ENCODE measurements around the gene CFAP69. TPM values are rescaled to one million over a fixed set of nuclear protein-coding genes. Genes with fewer than 3 reads are reported as not detected.
A peak's percentile ranks its signal among the peaks of the same experiment; 100 is the strongest.
"Not testable (repeated sequence)": the region's sequence is repeated elsewhere in the genome, so short reads cannot be mapped to it uniquely, and the experiment has no call there.

The CFAP69 gene
- total RNA-seq, 2 donors from 2014 or later: 0.60 to 1.6 TPM

DNA sequence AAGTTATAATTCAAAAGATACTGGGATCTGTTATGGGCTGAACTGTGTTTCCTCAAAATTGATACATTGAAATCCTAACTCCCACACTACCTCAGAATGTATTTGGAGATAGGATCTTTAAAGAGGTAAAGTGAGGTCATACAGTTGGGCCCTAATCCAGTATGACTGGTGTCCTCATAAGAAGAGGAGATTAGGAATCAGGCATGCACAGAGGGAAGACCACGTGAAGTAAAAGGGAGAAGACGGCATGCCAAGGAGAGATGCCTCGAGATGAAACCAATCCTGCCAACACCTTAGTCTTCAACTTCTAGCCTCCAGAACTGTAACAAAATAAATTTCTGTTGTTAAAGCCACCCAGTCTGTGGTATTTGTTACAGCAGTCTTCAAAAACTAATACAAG, 5.9 kb upstream of the CFAP69 start:
- peaks cover 11% of the 10 kb centered on the region for H3K27me3 Mint-ChIP-seq
- H3K36me3 Mint-ChIP-seq (ENCODE audit: low read depth): no peaks in the 10 kb centered on the region
- DNase-seq (no peak), ATAC-seq (no peak)
- no peak overlapping the region for H3K27ac Mint-ChIP-seq
- H3K9me3 ChIP-seq (ENCODE audit: control insufficient read depth, low read length, poor library complexity, severe bottlenecking): no peaks in the 10 kb centered on the region
- peaks cover 9% of the 10 kb centered on the region for H3K4me1 Mint-ChIP-seq
- no peak overlapping the region for H3K4me3 Mint-ChIP-seq

DNA sequence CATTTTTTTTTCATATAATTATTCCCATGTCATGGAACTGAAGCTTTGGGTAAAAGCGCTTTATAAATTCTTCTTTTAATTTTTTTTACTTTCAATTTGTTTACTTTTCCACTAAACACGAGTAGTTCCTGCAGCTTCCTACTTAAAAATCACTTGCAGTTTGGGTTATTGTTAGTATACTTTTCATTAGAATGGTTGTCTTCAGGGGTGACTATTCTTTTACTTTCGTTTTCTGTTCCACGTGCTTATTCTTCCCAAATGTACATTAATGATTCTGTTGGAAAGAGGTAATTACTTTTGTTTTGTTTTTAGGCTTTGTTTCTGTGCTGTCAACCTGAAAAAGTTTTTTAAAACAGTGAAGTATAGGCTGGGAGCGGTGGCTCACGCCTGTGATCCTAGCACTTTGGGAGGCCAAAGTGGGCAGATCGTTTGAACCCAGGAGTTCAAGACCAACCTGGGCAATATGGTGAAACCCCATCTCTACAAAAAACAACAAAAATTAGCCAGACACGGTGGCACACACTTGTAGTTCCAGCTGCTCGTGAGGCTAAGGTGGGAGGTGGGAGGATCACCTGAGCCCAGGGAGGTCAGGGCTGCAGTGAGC, 5.2 kb upstream of the CFAP69 start:
- Mint-ChIP-seq H3K36me3 (ENCODE audit: low read depth) (no peaks in the 10 kb centered on the region), H3K27ac (no peak overlapping the region), H3K4me1 (peaks cover 13% of the 10 kb centered on the region), H3K27me3 (peaks cover 15% of the 10 kb centered on the region), H3K4me3 (no peak overlapping the region)
- DNase-seq (no peak), ATAC-seq (no peak)
- no peaks in the 10 kb centered on the region for H3K9me3 ChIP-seq (ENCODE audit: control insufficient read depth, low read length, poor library complexity, severe bottlenecking)

DNA sequence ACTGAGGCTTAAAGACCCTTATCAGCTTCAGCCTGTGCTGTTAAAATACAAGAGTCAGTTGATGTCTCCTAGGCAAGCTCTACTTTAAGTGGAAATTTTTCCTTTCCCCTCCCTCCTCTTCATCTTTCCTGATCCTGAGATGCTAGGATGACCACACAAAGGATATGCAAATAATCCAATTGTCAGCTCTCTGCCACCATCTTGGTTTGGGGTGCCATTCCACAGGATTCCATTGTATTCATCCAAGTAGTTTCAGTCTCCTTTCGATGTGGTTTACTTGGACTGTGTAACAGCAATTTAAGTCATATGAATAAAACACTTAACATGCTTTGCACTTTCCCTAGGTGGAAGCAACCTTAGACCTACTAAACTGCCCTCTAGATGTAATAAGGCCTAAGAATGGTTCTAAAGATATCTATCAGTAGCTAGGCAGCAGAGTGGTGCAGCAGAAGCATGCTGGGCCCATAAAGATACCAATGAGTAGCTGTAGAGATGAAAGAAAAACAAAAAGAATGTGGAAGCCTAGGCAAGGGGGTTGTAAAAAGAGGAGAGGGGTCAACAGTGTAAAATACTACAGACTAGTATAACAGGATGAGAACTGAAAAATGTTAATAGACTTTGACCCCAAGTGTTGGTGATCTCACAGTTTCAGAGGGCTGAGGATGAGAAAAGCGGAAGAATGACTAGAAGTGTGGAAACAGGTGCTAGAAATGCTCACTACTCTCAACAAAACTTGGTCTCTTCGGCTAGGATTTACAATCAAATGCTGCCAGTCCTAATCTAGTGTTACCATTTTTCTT, 2.4 kb upstream of the CFAP69 start:
- Mint-ChIP-seq H3K4me3 (no peak overlapping the region), H3K4me1 (peaks cover 26% of the 10 kb centered on the region), H3K27me3 (peaks cover 35% of the 10 kb centered on the region), H3K27ac (no peak overlapping the region), H3K36me3 (ENCODE audit: low read depth) (no peaks in the 10 kb centered on the region)
- ATAC-seq (no peak), DNase-seq (no peak)
- no peaks in the 10 kb centered on the region for H3K9me3 ChIP-seq (ENCODE audit: control insufficient read depth, low read length, poor library complexity, severe bottlenecking)

DNA sequence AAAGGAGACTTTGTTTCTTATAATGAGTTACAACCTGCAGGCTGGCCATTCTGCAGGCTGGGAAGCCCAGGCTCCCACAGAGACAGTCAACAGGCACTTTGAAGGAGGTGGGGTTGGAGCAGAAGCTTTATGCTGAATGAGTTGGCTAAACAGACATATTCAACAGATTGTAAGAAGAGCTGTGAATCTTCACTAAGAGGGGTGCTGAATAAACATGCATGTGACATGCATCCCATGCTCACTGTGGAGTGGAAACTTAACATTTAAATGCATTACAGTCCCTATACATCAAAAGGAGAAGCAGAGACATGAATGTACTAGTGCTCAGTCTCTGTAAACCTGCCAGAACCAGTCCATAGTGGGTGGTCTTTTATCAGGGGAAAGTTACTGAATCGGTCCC, 1.4 kb upstream of the CFAP69 start:
- Mint-ChIP-seq H3K4me1 (peaks cover 26% of the 10 kb centered on the region), H3K27ac (no peak overlapping the region), H3K36me3 (ENCODE audit: low read depth) (no peaks in the 10 kb centered on the region), H3K4me3 (peak overlapping the region; percentile 68), H3K27me3 (peaks cover 35% of the 10 kb centered on the region)
- DNase-seq: no peak
- H3K9me3 ChIP-seq (ENCODE audit: control insufficient read depth, low read length, poor library complexity, severe bottlenecking): no peaks in the 10 kb centered on the region
- no peak for ATAC-seq

DNA sequence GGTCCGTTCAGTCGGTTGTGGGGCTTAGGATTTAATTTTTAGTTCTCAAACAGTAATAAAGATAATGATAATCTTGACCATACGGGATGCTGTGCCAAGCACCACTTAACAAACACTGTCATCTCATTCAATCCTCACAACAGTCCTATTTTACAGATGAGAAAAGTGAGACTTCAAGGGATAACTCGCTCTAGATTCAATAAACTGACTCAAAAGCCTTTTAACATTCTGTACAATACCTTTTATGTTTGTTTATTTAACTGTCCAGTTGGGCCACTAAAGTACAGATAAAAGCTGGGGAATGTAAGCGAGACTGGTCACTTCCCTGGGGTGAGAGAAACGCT, 437 bp upstream of the CFAP69 start:
- H3K27me3 Mint-ChIP-seq: peaks cover 37% of the 10 kb centered on the region
- peaks cover 26% of the 10 kb centered on the region for H3K4me1 Mint-ChIP-seq
- H3K36me3 Mint-ChIP-seq (ENCODE audit: low read depth): no peaks in the 10 kb centered on the region
- ATAC-seq: no peak
- no peak overlapping the region for H3K27ac Mint-ChIP-seq
- DNase-seq: no peak
- H3K9me3 ChIP-seq (ENCODE audit: control insufficient read depth, low read length, poor library complexity, severe bottlenecking): no peaks in the 10 kb centered on the region
- H3K4me3 Mint-ChIP-seq: peak overlapping the region; percentile 87

DNA sequence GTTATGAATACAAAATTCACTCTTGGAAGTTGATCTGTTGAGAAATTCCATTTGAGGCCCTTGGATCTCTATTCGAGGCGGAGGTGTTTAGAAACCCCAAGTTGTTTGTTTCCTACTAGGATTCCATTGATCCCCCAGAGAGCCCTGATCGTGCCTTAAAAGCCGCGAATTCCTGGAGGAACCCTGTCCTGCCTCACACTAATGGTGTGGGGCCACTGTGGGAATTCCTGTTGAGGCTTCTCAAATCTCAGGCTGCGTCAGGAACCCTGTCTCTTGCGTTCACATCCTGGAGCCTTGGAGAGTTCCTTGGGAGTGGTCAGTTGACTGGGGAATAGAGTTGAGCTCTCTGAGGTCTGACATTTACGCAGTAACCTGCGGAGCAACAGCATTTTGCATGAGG, 1.2 kb downstream of the CFAP69 start:
- Mint-ChIP-seq H3K36me3 (ENCODE audit: low read depth) (no peaks in the 10 kb centered on the region), H3K27me3 (peaks cover 53% of the 10 kb centered on the region), H3K4me1 (peaks cover 26% of the 10 kb centered on the region), H3K4me3 (peak overlapping the region; percentile 87), H3K27ac (no peak overlapping the region)
- ATAC-seq: no peak
- DNase-seq: no peak
- H3K9me3 ChIP-seq (ENCODE audit: control insufficient read depth, low read length, poor library complexity, severe bottlenecking): no peaks in the 10 kb centered on the region

DNA sequence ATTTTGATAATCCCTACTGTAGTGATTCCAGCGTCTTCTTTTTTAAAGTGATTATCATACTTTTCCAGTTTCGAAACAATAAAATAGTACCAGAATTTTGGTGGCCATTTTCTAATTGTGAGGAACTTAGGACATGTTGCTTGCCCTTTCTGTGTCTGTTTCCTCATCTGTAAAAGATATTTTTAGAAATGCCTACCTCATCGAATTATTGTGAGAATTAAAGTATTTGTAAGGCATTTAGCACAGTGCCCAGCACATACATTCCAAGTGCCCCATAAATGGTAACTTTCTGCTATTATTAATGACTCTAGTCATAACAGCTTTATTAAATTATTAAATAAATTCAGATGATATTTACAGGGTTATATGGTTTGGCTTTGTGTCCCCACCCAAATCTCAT, 3.7 kb downstream of the CFAP69 start:
- H3K36me3 Mint-ChIP-seq (ENCODE audit: low read depth): peaks cover 2% of the 10 kb centered on the region
- no peak for ATAC-seq

DNA sequence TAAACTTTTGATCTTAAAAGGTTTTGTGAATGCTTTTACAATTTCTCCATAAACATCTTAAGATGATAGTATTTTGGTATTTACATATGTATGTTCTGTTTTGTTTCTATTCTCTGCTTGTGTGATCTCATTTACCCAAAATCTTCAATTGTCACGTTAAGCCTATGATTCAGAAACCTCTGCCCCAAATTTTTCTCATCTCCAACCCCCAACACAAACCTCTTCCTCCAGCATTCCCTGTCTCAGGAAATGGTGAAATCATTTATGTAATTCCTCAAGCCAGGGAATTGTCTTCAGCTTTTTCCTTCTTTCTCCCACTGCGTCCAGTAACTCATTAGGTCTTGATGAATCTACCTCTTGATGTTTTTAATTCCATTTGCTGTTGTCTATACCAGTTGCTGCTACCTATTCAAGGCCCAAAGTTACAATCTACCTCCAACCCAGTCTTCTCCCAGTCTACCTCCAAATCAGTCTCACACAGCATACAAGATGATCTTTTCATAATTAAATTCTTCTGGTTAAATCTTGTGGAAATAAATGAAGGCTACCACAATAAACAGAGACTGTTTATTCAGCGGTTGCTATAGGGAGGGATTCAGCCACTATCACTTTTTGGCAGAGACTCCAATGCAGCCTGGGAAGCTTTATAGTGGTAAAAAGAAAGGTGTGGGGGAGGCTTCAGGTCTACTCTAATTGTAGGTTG, 5.8 kb downstream of the CFAP69 start:
- Mint-ChIP-seq H3K4me3 (no peak overlapping the region), H3K4me1 (peaks cover 8% of the 10 kb centered on the region), H3K27me3 (peaks cover 52% of the 10 kb centered on the region), H3K36me3 (ENCODE audit: low read depth) (peaks cover 2% of the 10 kb centered on the region), H3K27ac (no peak overlapping the region)
- H3K9me3 ChIP-seq (ENCODE audit: control insufficient read depth, low read length, poor library complexity, severe bottlenecking): no peaks in the 10 kb centered on the region
- ATAC-seq: no peak
- no peak for DNase-seq

More for the DNA sequence above, 3.7 kb downstream of the CFAP69 start:
- Mint-ChIP-seq H3K27me3 (peaks cover 52% of the 10 kb centered on the region), H3K4me1 (peaks cover 22% of the 10 kb centered on the region), H3K4me3 (no peak overlapping the region), H3K27ac (no peak overlapping the region)
- DNase-seq: no peak
- no peaks in the 10 kb centered on the region for H3K9me3 ChIP-seq (ENCODE audit: control insufficient read depth, low read length, poor library complexity, severe bottlenecking)

DNA sequence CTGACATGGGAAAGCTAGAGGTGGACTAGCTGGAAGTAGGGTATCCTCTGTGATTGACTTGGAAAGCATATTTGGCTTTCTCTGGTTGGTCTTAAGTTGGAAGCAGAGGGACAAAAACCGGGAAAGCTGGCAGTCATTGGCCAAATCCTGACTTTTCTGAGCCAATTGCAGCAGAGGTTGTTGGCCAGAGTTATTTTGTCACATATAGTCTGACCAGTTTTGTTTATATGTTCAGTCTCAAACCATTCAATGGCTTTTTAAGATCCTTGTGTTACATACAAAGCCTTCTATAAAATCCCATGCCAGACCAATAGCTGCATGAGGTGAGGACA, 6.3 kb downstream of the CFAP69 start:
- no peak overlapping the region for H3K27ac Mint-ChIP-seq
- ATAC-seq (no peak), DNase-seq (no peak)
- H3K4me3 Mint-ChIP-seq: no peak overlapping the region
- H3K9me3 ChIP-seq (ENCODE audit: control insufficient read depth, low read length, poor library complexity, severe bottlenecking): no peaks in the 10 kb centered on the region
- peaks cover 3% of the 10 kb centered on the region for H3K4me1 Mint-ChIP-seq
- peaks cover 2% of the 10 kb centered on the region for H3K36me3 Mint-ChIP-seq (ENCODE audit: low read depth)
- peaks cover 47% of the 10 kb centered on the region for H3K27me3 Mint-ChIP-seq

DNA sequence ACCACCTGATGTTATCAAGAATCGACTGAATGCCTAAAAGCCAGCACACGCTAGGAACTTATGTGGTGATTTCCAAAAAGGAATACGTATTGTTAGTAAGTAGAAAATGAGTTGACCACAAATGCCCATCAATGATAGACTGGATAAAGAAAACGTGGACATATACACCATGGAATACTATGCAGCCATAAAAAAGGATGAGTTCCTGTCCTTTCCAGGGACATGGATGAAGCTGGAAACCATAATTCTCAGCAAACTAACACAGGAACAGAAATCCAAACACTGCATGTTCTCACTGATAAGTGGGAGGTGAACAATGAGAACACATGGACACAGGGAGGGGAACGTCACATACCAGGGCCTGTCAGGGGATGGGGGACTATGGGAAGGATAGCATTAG, 11.0 kb downstream of the CFAP69 start:
- not testable (repeated sequence) for H3K4me3 Mint-ChIP-seq; DNase-seq; H3K36me3 Mint-ChIP-seq (ENCODE audit: low read depth); H3K27ac Mint-ChIP-seq; H3K4me1 Mint-ChIP-seq; ATAC-seq; H3K9me3 ChIP-seq (ENCODE audit: control insufficient read depth, low read length, poor library complexity, severe bottlenecking)
- peaks cover 21% of the 10 kb centered on the region for H3K27me3 Mint-ChIP-seq

DNA sequence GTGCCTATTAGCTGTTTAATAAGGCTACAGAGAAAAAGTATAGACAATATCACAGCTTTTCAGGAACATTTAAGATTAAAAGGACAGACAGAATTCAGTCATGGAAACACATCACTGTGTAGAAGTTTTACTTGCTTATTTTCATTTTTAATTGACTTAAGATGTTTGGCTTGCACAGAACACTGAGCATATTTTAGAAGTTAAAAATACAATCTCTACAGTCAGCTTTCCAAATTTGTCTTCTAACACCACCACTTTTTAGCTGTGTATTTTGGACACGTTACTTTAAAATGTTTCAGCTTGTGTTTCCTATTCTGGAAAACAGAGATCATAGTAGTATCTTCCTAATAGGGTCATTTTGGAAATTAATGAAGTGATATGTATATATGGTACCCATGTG, 11.8 kb downstream of the CFAP69 start:
- Mint-ChIP-seq H3K4me1 (no peaks in the 10 kb centered on the region), H3K27me3 (peaks cover 17% of the 10 kb centered on the region), H3K27ac (no peak overlapping the region), H3K36me3 (ENCODE audit: low read depth) (peaks cover 2% of the 10 kb centered on the region), H3K4me3 (no peak overlapping the region)
- no peak for ATAC-seq
- no peak for DNase-seq
- no peaks in the 10 kb centered on the region for H3K9me3 ChIP-seq (ENCODE audit: control insufficient read depth, low read length, poor library complexity, severe bottlenecking)

DNA sequence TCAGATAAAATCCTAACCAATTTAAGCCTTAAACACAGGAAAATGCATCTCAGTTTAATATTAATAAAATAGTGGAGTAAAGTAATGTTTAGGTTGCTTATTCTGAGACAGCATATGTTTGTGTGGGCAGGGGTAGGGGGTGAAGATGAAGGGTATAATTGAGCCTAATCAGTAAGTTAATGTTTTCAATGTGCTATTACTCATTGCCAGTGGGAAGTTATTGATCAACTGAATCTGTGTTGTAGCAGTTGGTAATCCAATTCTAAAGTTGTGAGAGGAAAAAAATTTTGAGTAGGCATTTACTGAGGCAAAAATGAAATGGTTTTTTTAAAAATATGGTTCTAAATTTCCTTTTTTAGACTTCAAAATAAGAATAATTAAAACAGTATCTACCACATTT, 16.5 kb downstream of the CFAP69 start:
- Mint-ChIP-seq H3K27ac (no peak overlapping the region), H3K4me1 (no peaks in the 10 kb centered on the region), H3K4me3 (no peak overlapping the region), H3K27me3 (peaks cover 5% of the 10 kb centered on the region), H3K36me3 (ENCODE audit: low read depth) (no peaks in the 10 kb centered on the region)
- ATAC-seq: no peak
- no peaks in the 10 kb centered on the region for H3K9me3 ChIP-seq (ENCODE audit: control insufficient read depth, low read length, poor library complexity, severe bottlenecking)
- no peak for DNase-seq

DNA sequence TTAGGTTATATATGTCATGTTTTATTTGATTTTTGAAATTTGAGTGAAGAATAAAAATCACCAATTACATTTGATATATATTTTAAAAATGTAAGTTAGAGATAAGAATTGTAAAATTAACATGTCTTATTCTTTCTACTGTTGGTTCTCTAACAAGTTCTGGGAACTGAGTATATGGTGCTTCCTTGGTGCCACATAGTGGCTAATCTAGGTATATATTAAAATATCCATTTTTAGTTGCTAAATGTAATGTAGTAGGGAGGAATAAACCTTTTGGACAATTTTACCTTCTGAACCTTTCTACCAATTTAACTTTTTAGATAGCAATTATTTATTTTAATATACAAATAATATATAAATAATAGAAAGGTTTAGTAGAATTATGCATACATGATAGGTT, 17.5 kb downstream of the CFAP69 start:
- ATAC-seq: no peak
- Mint-ChIP-seq H3K4me1 (no peaks in the 10 kb centered on the region), H3K27me3 (peaks cover 5% of the 10 kb centered on the region), H3K4me3 (no peak overlapping the region), H3K36me3 (ENCODE audit: low read depth) (no peaks in the 10 kb centered on the region), H3K27ac (no peak overlapping the region)
- H3K9me3 ChIP-seq (ENCODE audit: control insufficient read depth, low read length, poor library complexity, severe bottlenecking): no peaks in the 10 kb centered on the region
- DNase-seq: no peak

DNA sequence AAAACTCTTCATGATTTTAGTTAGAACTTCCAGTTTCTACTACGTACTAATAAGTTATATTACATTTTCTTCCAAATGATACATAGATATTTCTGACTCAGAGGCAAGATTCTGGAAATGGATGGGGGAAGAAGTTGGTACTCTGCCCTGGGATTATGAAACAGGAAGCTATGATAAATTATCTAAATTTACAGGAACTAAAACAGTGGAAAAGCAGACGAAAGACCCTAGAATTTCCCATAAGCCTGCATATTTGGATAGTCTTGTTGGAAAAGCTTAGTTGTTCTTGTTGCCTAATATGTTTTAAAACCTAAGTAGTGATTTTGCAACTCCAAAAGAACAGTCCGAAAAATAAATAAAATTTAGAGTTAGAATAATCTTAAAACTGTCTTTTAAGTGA, 21.8 kb downstream of the CFAP69 start:
- Mint-ChIP-seq H3K4me1 (peaks cover 3% of the 10 kb centered on the region), H3K4me3 (no peak overlapping the region), H3K27ac (no peak overlapping the region), H3K27me3 (peaks cover 5% of the 10 kb centered on the region), H3K36me3 (ENCODE audit: low read depth) (peaks cover 3% of the 10 kb centered on the region)
- ATAC-seq (no peak), DNase-seq (no peak)
- H3K9me3 ChIP-seq (ENCODE audit: control insufficient read depth, low read length, poor library complexity, severe bottlenecking): no peaks in the 10 kb centered on the region

Data from T-helper 17 cell (primary cell).